ENCODE data around the gene CTNNA3. TPM values are rescaled to one million over a fixed set of nuclear protein-coding genes. Genes with fewer than 3 reads are reported as not detected.

CTNNA3 gene
- total RNA-seq, 1 experiment from 2014 or later: 0.32 TPM

DNA sequence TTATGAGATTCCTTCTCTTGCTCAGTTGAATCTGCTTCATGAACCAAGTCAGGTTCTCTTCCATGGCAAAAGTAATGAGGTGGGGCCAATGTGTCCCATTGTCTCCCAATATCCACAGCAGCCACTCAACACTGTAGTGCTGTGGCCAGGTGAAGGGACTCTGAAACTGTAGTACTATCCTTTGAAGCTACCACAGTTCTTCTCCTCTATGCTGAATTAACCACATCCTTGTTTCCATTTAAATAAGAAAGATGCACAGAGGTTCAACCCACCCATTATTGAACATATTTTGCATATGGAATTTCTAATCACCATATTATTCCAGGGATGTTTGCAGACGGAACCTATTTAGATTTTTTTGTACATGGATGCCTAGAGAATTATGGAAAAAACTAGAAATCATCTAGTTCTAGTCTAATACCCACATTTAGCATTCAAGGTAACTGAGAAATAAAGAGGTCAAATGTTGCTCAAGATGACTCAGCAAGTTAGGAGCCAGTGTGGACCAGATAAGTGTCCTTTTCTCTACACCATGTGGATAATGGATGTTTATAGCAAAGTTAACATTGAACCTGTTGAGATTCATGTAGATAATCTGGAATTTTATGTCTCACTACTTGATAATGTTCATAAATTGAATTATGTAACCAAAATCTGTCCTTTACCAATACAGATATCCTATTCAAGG, 705.7 kb downstream of the CTNNA3 start:
- Histone ChIP-seq H3K27me3 (ENCODE audit: insufficient read depth, low read length) (no peaks in the 10 kb centered on the region), H3K4me2 (ENCODE audit: low read length) (no peak overlapping the region), H3K4me1 (ENCODE audit: control insufficient read depth in 1 of 2, insufficient read depth in 2 of 2, low read length in 2 of 2) (no peaks in the 10 kb centered on the region), H2AFZ (ENCODE audit: low read depth, low read length, poor library complexity, severe bottlenecking) (no peak overlapping the region), H3K79me2 (ENCODE audit: insufficient read depth, low read length) (no peaks in the 10 kb centered on the region), H4K20me1 (ENCODE audit: insufficient read depth) (no peaks in the 10 kb centered on the region), H3K9me2 (ENCODE audit: insufficient read depth) (no peaks in the 10 kb centered on the region), H3K9ac (ENCODE audit: low read length) (no peak overlapping the region), H3K9me3 (ENCODE audit: control insufficient read depth in 1 of 2, insufficient read depth in 1 of 2, low read depth in 1 of 2, low read length in 2 of 2) (no peaks in the 10 kb centered on the region), H3K27ac (ENCODE audit: low read depth, low read length) (no peak overlapping the region), H3K36me3 (ENCODE audit: control insufficient read depth in 1 of 2, insufficient read depth in 2 of 2, low read length in 2 of 2) (no peaks in the 10 kb centered on the region), H3K4me3 (replicated peaks in 1 of 2; ENCODE audit: low read depth in 1 of 2, low read length in 2 of 2) (no peak overlapping the region)
- RAD21 ChIA-PET (ENCODE audit: low non-redundant PET in 1 of 2, low total read pairs in 2 of 2, uncharacterized antibody in 2 of 2, unreplicated experiment in 2 of 2): no interaction called here
- no TSS peak for BruUV-seq (replicated peaks)
- ATAC-seq (no peak), DNase-seq (ENCODE audit: low read depth, low spot score) (no peak)
- CTCF ChIA-PET: no interaction called here
- intact Hi-C loops (cut with micrococcal nuclease): no loop called here
- POLR2A ChIA-PET: no interaction called here
- TF ChIP-seq, protein P1, sequence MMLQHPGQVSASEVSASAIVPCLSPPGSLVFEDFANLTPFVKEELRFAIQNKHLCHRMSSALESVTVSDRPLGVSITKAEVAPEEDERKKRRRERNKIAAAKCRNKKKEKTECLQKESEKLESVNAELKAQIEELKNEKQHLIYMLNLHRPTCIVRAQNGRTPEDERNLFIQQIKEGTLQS (IDR thresholded peaks at IDR 0.05): no peak
- TF ChIP-seq YY1 (IDR thresholded peaks at IDR 0.05; ENCODE audit: extremely low read depth, insufficient replicate concordance, low read depth, low read length) (no peak), JUND (IDR thresholded peaks at IDR 0.05) (no peak)

DNA sequence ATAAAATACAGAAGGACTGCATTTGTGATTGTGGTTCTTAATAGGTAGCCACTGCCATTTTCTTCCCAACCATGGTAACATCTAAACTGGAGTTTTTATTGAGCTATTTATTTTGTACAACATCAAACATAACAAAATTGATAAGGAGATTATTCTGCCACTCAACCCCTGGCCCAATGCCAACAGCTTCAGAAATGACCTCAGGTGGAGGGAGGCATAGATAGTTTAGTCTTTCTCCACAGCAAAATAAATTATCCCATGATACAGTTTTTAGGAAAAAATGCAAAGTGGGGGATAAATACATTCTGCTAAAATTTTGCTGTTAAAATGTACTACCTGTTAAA, 712.5 kb downstream of the CTNNA3 start:
- H3K9me2 ChIP-seq (ENCODE audit: insufficient read depth): no peaks in the 10 kb centered on the region
- no peak overlapping the region for H2AFZ ChIP-seq (ENCODE audit: low read depth, low read length, poor library complexity, severe bottlenecking)
- H3K4me3 ChIP-seq (replicated peaks in 1 of 2; ENCODE audit: low read depth in 1 of 2, low read length in 2 of 2): no peak overlapping the region
- no peak overlapping the region for H3K4me2 ChIP-seq (ENCODE audit: low read length)
- H3K9ac ChIP-seq (ENCODE audit: low read length): no peak overlapping the region
- H4K20me1 ChIP-seq (ENCODE audit: insufficient read depth): no peaks in the 10 kb centered on the region
- intact Hi-C loops (cut with micrococcal nuclease): no loop called here
- no peaks in the 10 kb centered on the region for H3K4me1 ChIP-seq (ENCODE audit: control insufficient read depth in 1 of 2, insufficient read depth in 2 of 2, low read length in 2 of 2)
- no peaks in the 10 kb centered on the region for H3K36me3 ChIP-seq (ENCODE audit: control insufficient read depth in 1 of 2, insufficient read depth in 2 of 2, low read length in 2 of 2)
- no peak for ATAC-seq
- no peaks in the 10 kb centered on the region for H3K79me2 ChIP-seq (ENCODE audit: insufficient read depth, low read length)
- H3K9me3 ChIP-seq (ENCODE audit: control insufficient read depth in 1 of 2, insufficient read depth in 1 of 2, low read depth in 1 of 2, low read length in 2 of 2): no peaks in the 10 kb centered on the region
- no peak for DNase-seq (ENCODE audit: low read depth, low spot score)
- BruUV-seq (replicated peaks): no TSS peak
- ChIA-PET CTCF (no interaction called here), RAD21 (ENCODE audit: low non-redundant PET in 1 of 2, low total read pairs in 2 of 2, uncharacterized antibody in 2 of 2, unreplicated experiment in 2 of 2) (no interaction called here), POLR2A (no interaction called here)
- no peak overlapping the region for H3K27ac ChIP-seq (ENCODE audit: low read depth, low read length)
- TF ChIP-seq SIN3A (IDR thresholded peaks at IDR 0.05; ENCODE audit: low read depth) (no peak), POLR2A (IDR thresholded peaks at IDR 0.05; ENCODE audit: borderline replicate concordance, extremely low read depth, insufficient read depth, insufficient read length) (no peak), FOSL1 (IDR thresholded peaks at IDR 0.05; ENCODE audit: low read depth) (no peak), ZFX (IDR thresholded peaks at IDR 0.05) (no peak), CBX3 (IDR thresholded peaks at IDR 0.05; ENCODE audit: low read depth) (no peak), CEBPB (IDR thresholded peaks at IDR 0.05; ENCODE audit: low read depth) (no peak), SRF (IDR thresholded peaks at IDR 0.05; ENCODE audit: low read depth) (no peak), EZH2 (IDR thresholded peaks at IDR 0.05) (no peak), SP1 (IDR thresholded peaks at IDR 0.05; ENCODE audit: low read depth) (no peak), RAD21 (IDR thresholded peaks at IDR 0.05; ENCODE audit: low read depth) (no peak), JUND (IDR thresholded peaks at IDR 0.05) (no peak), ELF1 (IDR thresholded peaks at IDR 0.05; ENCODE audit: borderline replicate concordance, low read depth) (no peak), ZNF274 (IDR thresholded peaks at IDR 0.05; ENCODE audit: low read depth, low read length) (no peak), POLR2AphosphoS5 (IDR thresholded peaks at IDR 0.05; ENCODE audit: low read depth, low read length) (no peak), REST (IDR thresholded peaks at IDR 0.05; ENCODE audit: low read depth) (no peak), YY1 (IDR thresholded peaks at IDR 0.05; ENCODE audit: extremely low read depth, insufficient replicate concordance, low read depth, low read length) (no peak), EZH2phosphoT487 (IDR thresholded peaks at IDR 0.05; ENCODE audit: borderline replicate concordance) (no peak)
- TF ChIP-seq, protein P2, sequence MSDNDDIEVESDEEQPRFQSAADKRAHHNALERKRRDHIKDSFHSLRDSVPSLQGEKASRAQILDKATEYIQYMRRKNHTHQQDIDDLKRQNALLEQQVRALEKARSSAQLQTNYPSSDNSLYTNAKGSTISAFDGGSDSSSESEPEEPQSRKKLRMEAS (IDR thresholded peaks at IDR 0.05): no peak
- TF ChIP-seq, protein P1 (IDR thresholded peaks at IDR 0.05): no peak
- no peaks in the 10 kb centered on the region for H3K27me3 ChIP-seq (ENCODE audit: insufficient read depth, low read length)
